Lower leg skin (tissue), 4 donors: Measurements from ENCODE around the gene SP7. TPM values are rescaled to one million over a fixed set of nuclear protein-coding genes. Genes with fewer than 3 reads are reported as not detected.

Experiments used
- DNase-seq, 2 donors: peaks; one replicate each; pipeline ENCODE4 v3.0.0-alpha.2; 2019; ENCODE audit warnings: low spot score in 2 of 2
- H3K4me3 ChIP-seq: fragments of 200-600 bp; sonication (generic); 2 replicates; pipeline ENCODE4 v1.5.1; 2017; ENCODE audit warnings: mild to moderate bottlenecking, low read depth; ENCODE audit not compliant: poor library complexity, severe bottlenecking
- CTCF ChIP-seq, 3 donors: fragments of 450-650 bp; IDR thresholded peaks; one replicate each; pipeline ENCODE4 v1.5.1; 2016; ENCODE audit warnings: antibody characterized with exemption in 3 of 3, mild to moderate bottlenecking in 3 of 3, moderate library complexity in 2 of 3
- POLR2A ChIP-seq, 2 donors: fragments of 450-650 bp; IDR thresholded peaks; one replicate each; pipeline ENCODE4 v1.6.1; 2016 to 2017; ENCODE audit warnings: antibody characterized with exemption in 2 of 2, mild to moderate bottlenecking in 1 of 2, moderate library complexity in 1 of 2
- WGBS, 2 donors: methylation state at CpG; one replicate each; pipeline ENCODE4 v1.1.5; 2018; 5-methylcytosine and 5-hydroxymethylcytosine counted together
- intact Hi-C: fragments of 100-400 bp; cut with DNase I; formaldehyde crosslinking; loops from one replicate; pipeline ENCODE4 v1.15.0; 2023; ENCODE audit warnings: low total_unique reads
- total RNA-seq, 4 donors: library from RNA; depleted of rRNA; stranded (reverse); fragments of >200 nt; gene quantifications; one replicate each; pipeline ENCODE4 v1.1.0, GENCODE V29; 2016

SP7 gene
- total RNA-seq, 4 donors from 2014 or later = not detected

GRCh38 chr12:53277981-53278380, 58.2 kb downstream of the SP7 start:
- no peak for TF ChIP-seq CTCF (IDR thresholded peaks at IDR 0.05)
- no peak for TF ChIP-seq POLR2A (IDR thresholded peaks at IDR 0.05)
- no peak overlapping the region for H3K4me3 ChIP-seq
- WGBS, 2 donors = 93 to 94% methylated on average over 9 of the region's 9 CpGs
- intact Hi-C loops = no loop called here
- no peak for DNase-seq

Other genes with a start within 250 kb of the SP7 start
- 100 to 1,000 TPM in 1 of 4 donors, 10 to 100 TPM in 3; 22.0 to 508 (median 68.9) TPM for gene IGFBP6, start 238.7 kb downstream of the SP7 start, total RNA-seq
- gene SOAT2, start 232.9 kb downstream of the SP7 start, total RNA-seq = under 1 TPM in 2 of 4 donors, not detected in 2; 0.26 to 0.63 TPM
- gene ZNF740, start 155.6 kb downstream of the SP7 start, total RNA-seq = 10 to 100 TPM in 1 of 4 donors, 1 to 10 TPM in 3; 6.1 to 12.1 (median 8.4) TPM
- gene CSAD, start 155.4 kb downstream of the SP7 start, total RNA-seq = 10 to 100 TPM in 3 of 4 donors, 1 to 10 TPM in 1; 7.2 to 33.6 (median 19.2) TPM
- gene ITGB7, start 129.1 kb downstream of the SP7 start, total RNA-seq = 10 to 100 TPM in 1 of 4 donors, 1 to 10 TPM in 3; 6.5 to 13.2 (median 7.8) TPM
- gene RARG, start 104.1 kb downstream of the SP7 start, total RNA-seq = 100 to 1,000 TPM; 160 to 207 (median 199) TPM
- 10 to 100 TPM in 1 of 4 donors, 1 to 10 TPM in 3; 4.7 to 13.6 (median 5.8) TPM for gene ESPL1, start 68.1 kb downstream of the SP7 start, total RNA-seq
- gene PFDN5, start 40.8 kb downstream of the SP7 start, total RNA-seq = 100 to 1,000 TPM; 522 to 562 (median 543) TPM
- gene MYG1, start 36.7 kb downstream of the SP7 start, total RNA-seq = 10 to 100 TPM; 39.2 to 53.5 (median 46.8) TPM
- gene AAAS, start 14.7 kb downstream of the SP7 start, total RNA-seq = 10 to 100 TPM; 41.4 to 47.1 (median 44.8) TPM
- gene SP1, start 43.8 kb upstream of the SP7 start, total RNA-seq = 100 to 1,000 TPM in 2 of 4 donors, 10 to 100 TPM in 2; 89.6 to 111 (median 100) TPM
- under 1 TPM in 1 of 4 donors, not detected in 3; 0.62 TPM for gene AMHR2, start 87.5 kb upstream of the SP7 start, total RNA-seq
- gene PRR13, start 105.4 kb upstream of the SP7 start, total RNA-seq = 10 to 100 TPM; 33.2 to 62.6 (median 49.9) TPM
- gene PCBP2, start 115.7 kb upstream of the SP7 start, total RNA-seq = 100 to 1,000 TPM; 343 to 507 (median 389) TPM
- 10 to 100 TPM in 2 of 4 donors, 1 to 10 TPM in 2; 6.4 to 12.8 (median 9.4) TPM for gene MAP3K12, start 163.1 kb upstream of the SP7 start, total RNA-seq
- gene TARBP2, start 164.9 kb upstream of the SP7 start, total RNA-seq = 10 to 100 TPM; 25.9 to 34.1 (median 31.0) TPM
- gene NPFF, start 171.1 kb upstream of the SP7 start, total RNA-seq = not detected